ENCODE results near the gene PNMA6F.

The PNMA6F gene

GRCh38 chrX:153321381-153322124, at the start of gene PNMA6F:
Gene PNMA6F, minus strand, starts transcription at chrX:153321767. Its CDS starts 1,093 bp downstream, at chrX:153320674.
- ChIA-PET CTCF (no interaction called here), POLR2A (no interaction called here)
- TF ChIP-seq SP1 (IDR thresholded peaks at IDR 0.05) (no peak), ARNT (IDR thresholded peaks at IDR 0.05) (no peak), BHLHE40 (IDR thresholded peaks at IDR 0.05; ENCODE audit: borderline replicate concordance) (no peak), ZNF384 (IDR thresholded peaks at IDR 0.05) (no peak), SUZ12 (IDR thresholded peaks at IDR 0.05) (no peak), FOXM1 (IDR thresholded peaks at IDR 0.05; ENCODE audit: borderline replicate concordance) (no peak), L3MBTL2 (conservative IDR thresholded peaks at IDR 0.05) (no peak)
- DNase-seq (ENCODE audit: extremely low spot score): no peak

DNA sequence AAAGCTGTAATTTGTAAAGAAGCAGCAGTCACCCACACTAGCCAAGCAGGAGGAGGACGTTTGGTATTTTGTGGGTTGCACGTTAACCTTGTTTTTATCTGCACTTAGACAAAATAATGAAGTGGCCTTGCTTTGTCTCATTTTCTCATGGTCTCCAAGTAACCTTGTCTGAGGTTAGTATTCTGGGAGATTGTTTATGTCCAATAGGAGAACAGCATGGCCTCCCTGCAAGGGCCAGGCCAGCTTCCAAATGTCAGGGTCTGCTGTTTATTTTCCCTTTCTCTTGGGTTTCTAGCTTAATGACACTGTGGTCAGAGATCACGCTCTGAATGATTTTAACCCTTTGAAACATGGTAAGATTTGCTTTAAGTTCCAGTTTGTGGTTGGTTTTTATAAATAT, 49.7 kb upstream of the PNMA6F start:
- no peak for TF ChIP-seq LEF1 (IDR thresholded peaks at IDR 0.05; ENCODE audit: borderline replicate concordance)
- no peak for TF ChIP-seq SP1 (IDR thresholded peaks at IDR 0.05)
- TF ChIP-seq FOXA1 (IDR thresholded peaks at IDR 0.05): no peak
- no peak for TF ChIP-seq CTBP1 (IDR thresholded peaks at IDR 0.05; ENCODE audit: borderline replicate concordance)
- no peak for TF ChIP-seq ZNF384 (IDR thresholded peaks at IDR 0.05)
- TF ChIP-seq ELF4 (IDR thresholded peaks at IDR 0.05): no peak
- TF ChIP-seq BHLHE40 (IDR thresholded peaks at IDR 0.05; ENCODE audit: borderline replicate concordance): no peak
- TF ChIP-seq SUZ12 (IDR thresholded peaks at IDR 0.05): no peak
- no peak for TF ChIP-seq FOXM1 (IDR thresholded peaks at IDR 0.05; ENCODE audit: borderline replicate concordance)
- no peak for TF ChIP-seq L3MBTL2 (conservative IDR thresholded peaks at IDR 0.05)
- POLR2A ChIA-PET: no interaction called here
- CTCF ChIA-PET: interaction anchor here (0.6 kb wide), 1 partner anchor 67 kb away, joined by 3 read pairs; no protein-coding TSS in a partner anchor
- no peak for DNase-seq (ENCODE audit: extremely low spot score)

- POLR2A ChIA-PET: no interaction called here
- TF ChIP-seq ELF4 (IDR thresholded peaks at IDR 0.05) (no peak), FOXM1 (IDR thresholded peaks at IDR 0.05; ENCODE audit: borderline replicate concordance) (no peak), ZNF384 (IDR thresholded peaks at IDR 0.05) (no peak), BHLHE40 (IDR thresholded peaks at IDR 0.05; ENCODE audit: borderline replicate concordance) (no peak), SP1 (IDR thresholded peaks at IDR 0.05) (no peak), NFRKB (IDR thresholded peaks at IDR 0.05) (no peak), ARNT (IDR thresholded peaks at IDR 0.05) (no peak), TARDBP (IDR thresholded peaks at IDR 0.05) (no peak), LEF1 (IDR thresholded peaks at IDR 0.05; ENCODE audit: borderline replicate concordance) (no peak), L3MBTL2 (conservative IDR thresholded peaks at IDR 0.05) (no peak), FOXK2 (IDR thresholded peaks at IDR 0.05) (no peak), HDGF (IDR thresholded peaks at IDR 0.05; ENCODE audit: borderline replicate concordance) (no peak), FOXA1 (IDR thresholded peaks at IDR 0.05) (no peak), PKNOX1 (IDR thresholded peaks at IDR 0.05) (no peak), CTBP1 (IDR thresholded peaks at IDR 0.05; ENCODE audit: borderline replicate concordance) (no peak), SUZ12 (IDR thresholded peaks at IDR 0.05) (no peak)
Observed at GRCh38 chrX:153370293-153371055, 48.9 kb upstream of the PNMA6F start.

GRCh38 chrX:153366878-153367538, 45.4 kb upstream of the PNMA6F start:
- TF ChIP-seq SUZ12 (IDR thresholded peaks at IDR 0.05): no peak
- no peak for TF ChIP-seq ZNF384 (IDR thresholded peaks at IDR 0.05)
- no peak for TF ChIP-seq FOXK2 (IDR thresholded peaks at IDR 0.05)
- no peak for TF ChIP-seq ELF4 (IDR thresholded peaks at IDR 0.05)
- TF ChIP-seq LEF1 (IDR thresholded peaks at IDR 0.05; ENCODE audit: borderline replicate concordance): no peak
- no peak for TF ChIP-seq FOXM1 (IDR thresholded peaks at IDR 0.05; ENCODE audit: borderline replicate concordance)
- no peak for TF ChIP-seq FOXA1 (IDR thresholded peaks at IDR 0.05)
- no peak for TF ChIP-seq BHLHE40 (IDR thresholded peaks at IDR 0.05; ENCODE audit: borderline replicate concordance)
- TF ChIP-seq CTBP1 (IDR thresholded peaks at IDR 0.05; ENCODE audit: borderline replicate concordance): no peak
- no peak for TF ChIP-seq SP1 (IDR thresholded peaks at IDR 0.05)
- TF ChIP-seq L3MBTL2 (conservative IDR thresholded peaks at IDR 0.05): no peak
- no peak for TF ChIP-seq HDGF (IDR thresholded peaks at IDR 0.05; ENCODE audit: borderline replicate concordance)
- TF ChIP-seq PKNOX1 (IDR thresholded peaks at IDR 0.05): no peak
- TF ChIP-seq NFRKB (IDR thresholded peaks at IDR 0.05): no peak
- TF ChIP-seq ARNT (IDR thresholded peaks at IDR 0.05): no peak
- no peak for TF ChIP-seq TARDBP (IDR thresholded peaks at IDR 0.05)
- no peak for DNase-seq (ENCODE audit: extremely low spot score)
- POLR2A ChIA-PET: no interaction called here
- CTCF ChIA-PET: no interaction called here

More at GRCh38 chrX:153370293-153371055, 48.9 kb upstream of the PNMA6F start:
- CTCF ChIA-PET: no interaction called here
- no peak for DNase-seq (ENCODE audit: extremely low spot score)

DNA sequence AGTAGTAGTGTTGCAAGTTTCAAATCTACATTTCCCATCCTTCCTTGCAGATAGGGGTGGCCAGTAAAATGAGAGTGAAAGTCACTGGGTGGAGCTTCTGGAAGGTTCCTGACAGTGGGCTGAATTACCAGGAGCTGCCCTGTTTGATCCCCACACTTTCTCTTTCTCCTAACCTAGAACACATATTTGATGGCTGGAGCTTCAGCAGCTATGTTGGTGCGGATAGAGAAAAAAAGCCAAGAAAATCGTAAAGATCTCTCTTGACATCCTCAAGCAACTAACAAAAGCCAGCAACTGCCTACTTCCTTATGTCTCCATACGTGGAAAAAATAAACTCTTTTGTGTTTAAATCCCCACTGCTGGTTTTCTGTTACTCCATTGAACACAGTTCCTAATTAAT, 44.6 kb upstream of the PNMA6F start:
- ChIA-PET CTCF (no interaction called here), POLR2A (no interaction called here)
- DNase-seq (ENCODE audit: extremely low spot score): no peak
- no peak for TF ChIP-seq FOXK2 (IDR thresholded peaks at IDR 0.05)
- TF ChIP-seq FOXM1 (IDR thresholded peaks at IDR 0.05; ENCODE audit: borderline replicate concordance): no peak
- TF ChIP-seq L3MBTL2 (conservative IDR thresholded peaks at IDR 0.05): no peak
- TF ChIP-seq SP1 (IDR thresholded peaks at IDR 0.05): no peak
- TF ChIP-seq FOXA1 (IDR thresholded peaks at IDR 0.05): no peak
- no peak for TF ChIP-seq HDGF (IDR thresholded peaks at IDR 0.05; ENCODE audit: borderline replicate concordance)
- no peak for TF ChIP-seq SUZ12 (IDR thresholded peaks at IDR 0.05)
- TF ChIP-seq TARDBP (IDR thresholded peaks at IDR 0.05): no peak

- TF ChIP-seq SUZ12 (IDR thresholded peaks at IDR 0.05) (no peak), LEF1 (IDR thresholded peaks at IDR 0.05; ENCODE audit: borderline replicate concordance) (no peak), FOXK2 (IDR thresholded peaks at IDR 0.05) (no peak), PKNOX1 (IDR thresholded peaks at IDR 0.05) (no peak), L3MBTL2 (conservative IDR thresholded peaks at IDR 0.05) (no peak), FOXA1 (IDR thresholded peaks at IDR 0.05) (no peak), ARNT (IDR thresholded peaks at IDR 0.05) (no peak)
- ChIA-PET POLR2A (no interaction called here), CTCF (no interaction called here)
- no peak for DNase-seq (ENCODE audit: extremely low spot score)
Observed at GRCh38 chrX:153365670-153366069, 44.1 kb upstream of the PNMA6F start.

All from HEK293T (cell line).